GM12878 (cell line): ENCODE results near the gene ZNF410. TPM values are rescaled to one million over a fixed set of nuclear protein-coding genes. Genes with fewer than 3 reads are reported as not detected.

Source experiments
- ATAC-seq: fragments of 200-7000 bp; cut with Tn5 transposase; 3 replicates; pipeline ENCODE4 v1.9.1; 2020; ENCODE audit warnings: mild to moderate bottlenecking, moderate library complexity
- BruUV-seq: library from RNA; stranded (reverse); fragments of 400-500 nt; replicated peaks from 2 replicates; lab custom pipeline; 2021; lab: Mats Ljungman, UMichigan
- CTCF ChIA-PET: fragments of 300-600 bp; sonication (Branson Sonifier 250); formaldehyde crosslinking; extraction: SDS; loops from one replicate; lab custom pipeline; 2021; ENCODE audit warnings: inconsistent platforms; lab: Yijun Ruan, JAX
- POLR2A ChIA-PET: fragments of 350-600 bp; formaldehyde crosslinking; extraction: SDS; loops from one replicate; lab custom pipeline; 2021; ENCODE audit warnings: inconsistent platforms; lab: Charles Lee
- RAD21 ChIA-PET: fragments of 300-600 bp; sonication (Branson Sonifier 250); formaldehyde crosslinking; loops from one replicate; lab custom pipeline; 2023; ENCODE audit warnings: antibody characterized with exemption; ENCODE audit not compliant: unreplicated experiment; lab: Charles Lee
- SMC1A ChIA-PET: fragments of 300-600 bp; sonication (Branson Sonifier 250); formaldehyde crosslinking; loops from one replicate; lab custom pipeline; 2023; ENCODE audit not compliant: unreplicated experiment, uncharacterized antibody; lab: Charles Lee
- DNase-seq: peaks from one replicate; pipeline ENCODE4 v3.0.0-alpha.2; 2011; ENCODE audit warnings: low read depth, low spot score
- FAIRE-seq: peaks from 3 replicates; lab custom pipeline; 2011; peaks lifted over from hg19 to GRCh38; lab: Jason Lieb, UNC
- H2AFZ ChIP-seq: 2 replicates; pipeline ENCODE4 v1.6.0; 2011; ENCODE audit warnings: low read depth, low read length, control low read depth; ENCODE audit not compliant: control insufficient read depth
- H3K27ac ChIP-seq: 2 replicates; pipeline ENCODE4 v1.5.1; 2011; ENCODE audit warnings: control low read depth; ENCODE audit not compliant: control insufficient read depth, insufficient read depth
- H3K27me3 ChIP-seq, 2 experiments: replicated peaks in 1 of 2; 2 replicates each; pipeline versions ENCODE4 v1.6.0 to v1.6.1; 2011; ENCODE audit warnings: low read length in 1 of 2; ENCODE audit not compliant: control insufficient read depth in 2 of 2, insufficient read depth in 2 of 2
- H3K36me3 ChIP-seq, 2 experiments: 2 replicates each; pipeline ENCODE4 v1.5.1; 2011; ENCODE audit warnings: low read length in 1 of 2; ENCODE audit not compliant: control insufficient read depth in 2 of 2, insufficient read depth in 2 of 2
- H3K4me1 ChIP-seq: 2 replicates; pipeline ENCODE4 v1.6.1; 2011; ENCODE audit warnings: mild to moderate bottlenecking, low read length, moderate library complexity, mixed read lengths; ENCODE audit not compliant: control insufficient read depth, insufficient read depth
- H3K4me2 ChIP-seq: 2 replicates; pipeline ENCODE4 v1.6.0; 2011; ENCODE audit warnings: control low read depth; ENCODE audit not compliant: control insufficient read depth, insufficient read depth
- H3K4me3 ChIP-seq: fragments of 200-600 bp; sonication (generic); 2 replicates; pipeline ENCODE4 v1.5.1; 2016
- H3K79me2 ChIP-seq: 2 replicates; pipeline ENCODE4 v1.6.0; 2011; ENCODE audit warnings: low read length; ENCODE audit not compliant: control insufficient read depth, insufficient read depth
- H3K9ac ChIP-seq: 2 replicates; pipeline ENCODE4 v1.8.0; 2011; ENCODE audit warnings: low read length, control low read depth, mixed read lengths; ENCODE audit not compliant: control insufficient read depth, insufficient read depth
- H3K9me3 ChIP-seq: replicated peaks from 3 replicates; pipeline ENCODE4 v1.5.1; 2011; ENCODE audit warnings: mild to moderate bottlenecking, low read length; ENCODE audit not compliant: control insufficient read depth, insufficient read depth
- H4K20me1 ChIP-seq: 2 replicates; pipeline ENCODE4 v1.6.0; 2011; ENCODE audit not compliant: control insufficient read depth, insufficient read depth
- BCLAF1 ChIP-seq: fragments of 450-650 bp; IDR thresholded peaks from 2 replicates; pipeline ENCODE4 v1.6.1; 2017; ENCODE audit warnings: antibody characterized with exemption, mild to moderate bottlenecking, moderate library complexity
- CUX1 ChIP-seq: IDR thresholded peaks from 2 replicates; pipeline ENCODE4 v1.6.1; 2012; ENCODE audit warnings: improper control_type of control experiment, low read depth, low read length; ENCODE audit not compliant: insufficient replicate concordance
- ELK1 ChIP-seq: IDR thresholded peaks from 2 replicates; pipeline ENCODE4 v1.6.1; 2012; ENCODE audit warnings: low read depth, low read length, improper control_type of control experiment
- NFXL1 ChIP-seq: fragments of 450-650 bp; IDR thresholded peaks from 2 replicates; pipeline ENCODE4 v1.6.1; 2017; ENCODE audit warnings: antibody characterized with exemption, mild to moderate bottlenecking, borderline replicate concordance
- NKRF ChIP-seq: fragments of 450-650 bp; conservative IDR thresholded peaks from 2 replicates; pipeline ENCODE4 v1.6.1; 2017; ENCODE audit warnings: mild to moderate bottlenecking, moderate library complexity
- NRF1 ChIP-seq: conservative IDR thresholded peaks from 2 replicates; pipeline ENCODE4 v1.6.1; 2011; ENCODE audit warnings: mild to moderate bottlenecking, low read depth, low read length, improper control_type of control experiment
- PKNOX1 ChIP-seq: fragments of 450-650 bp; IDR thresholded peaks from 2 replicates; pipeline ENCODE4 v1.6.1; 2016; ENCODE audit warnings: mild to moderate bottlenecking
- in situ Hi-C: fragments of 300-500 bp; cut with MboI; formaldehyde crosslinking; loops from 9 replicates; pipeline ENCODE4 v1.14.3; 2018; ENCODE audit warnings: mixed read lengths
- intact Hi-C: fragments of 100-400 bp; cut with micrococcal nuclease; formaldehyde crosslinking; loops from one replicate; pipeline ENCODE4 v1.14.2; 2022; ENCODE audit not compliant: unreplicated experiment
- polyA plus RNA-seq, 11 experiments: library from polyadenylated mRNA; depleted of rRNA in 4 of 11; unstranded in 6 of 11; stranded (reverse) in 5 of 11; fragments of >200 nt; fragmentation: Nextera tagmentation in 4 of 11; fragmentation: Illumina TruSeq in 1 of 11; extraction: Ambion mirVana in 4 of 11; extraction: Trizol in 1 of 11; gene quantifications; 1 replicate in 1 of 11; 2 replicates in 10 of 11; pipeline versions ENCODE4 v1.2.1 to v1.2.3, GENCODE V29; 2011 to 2016; ENCODE audit warnings: inconsistent platforms in 2 of 11, missing spikeins in 2 of 11, low read depth in 1 of 11
- total RNA-seq, 4 experiments: library from RNA; depleted of rRNA in 3 of 4; stranded (reverse); fragments of >200 nt in 3 of 4; fragmentation: Illumina TruSeq in 1 of 4; extraction: Trizol in 1 of 4; gene quantifications; 2 replicates each; pipeline versions ENCODE4 v1.2.1 to v1.2.3, GENCODE V29; 2013 to 2021

The ZNF410 gene
- total and polyA plus RNA-seq, 10 of the 15 experiments (the other 5 are each of a cell fraction or from before 2014, with no cell fraction given): 31.2 to 56.6 (median 47.7) TPM

GRCh38 chr14:73851567-73852382 lies 34.9 kb upstream of the ZNF410 start, which contains the start of gene PTGR2 (continued):
- TF ChIP-seq NKRF (peak; percentile 51; the same call in 1 of the 2 replicates), BCLAF1 (no peak), PKNOX1 (peak; percentile 23; the same call in 1 of the 2 replicates)

GRCh38 chr14:73859145-73859544 lies 27.5 kb upstream of the ZNF410 start:
- no peak overlapping the region for H3K27ac ChIP-seq
- POLR2A ChIA-PET: no interaction called here
- H3K4me3 ChIP-seq: no peak overlapping the region
- H3K9me3 ChIP-seq: no peaks in the 10 kb centered on the region
- CTCF ChIA-PET: interaction anchor here (1.8 kb wide), 1 partner anchor 131 kb away, joined by 5 read pairs; no protein-coding TSS in a partner anchor
- no peak for DNase-seq
- no peaks in the 10 kb centered on the region for H3K36me3 ChIP-seq
- SMC1A ChIA-PET: no interaction called here
- peak; percentile 54 for FAIRE-seq
- intact Hi-C loops (no loop called here), in situ Hi-C loops (no loop called here)
- no TSS peak for BruUV-seq
- no peaks in the 10 kb centered on the region for H3K4me1 ChIP-seq
- no peak overlapping the region for H3K9ac ChIP-seq
- H3K4me2 ChIP-seq: no peak overlapping the region
- no peaks in the 10 kb centered on the region for H4K20me1 ChIP-seq
- H3K79me2 ChIP-seq: no peaks in the 10 kb centered on the region
- H3K27me3 ChIP-seq: no peaks in the 10 kb centered on the region
- no peak for ATAC-seq
- H2AFZ ChIP-seq: no peak overlapping the region
- RAD21 ChIA-PET: no interaction called here
- TF ChIP-seq CUX1 (no peak), NFXL1 (no peak), NRF1 (no peak), ELK1 (no peak)
